ENCODE results near the gene PSD2. TPM values are rescaled to one million over a fixed set of nuclear protein-coding genes. Genes with fewer than 3 reads are reported as not detected.

Gene PSD2
- total and polyA plus RNA-seq, 7 donors, result 0.01 to 0.37 (median 0.04) TPM; not detected in 2

DNA sequence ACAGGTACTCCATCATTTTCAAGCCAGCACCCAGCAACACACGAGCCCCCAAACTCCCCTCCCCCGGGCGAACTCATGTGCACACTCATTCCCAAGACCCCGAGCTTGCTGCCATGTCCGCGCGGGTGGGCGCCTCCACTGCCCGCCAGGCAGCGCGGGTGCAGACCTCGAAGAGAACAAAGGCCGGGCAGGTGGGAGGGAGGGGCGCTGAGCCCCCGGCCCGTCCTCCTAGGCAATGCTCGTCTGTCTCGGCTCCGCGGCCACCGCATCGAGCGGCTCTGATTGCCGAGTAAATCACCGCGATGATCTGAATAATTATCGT, 47.1 kb upstream of the PSD2 start:
- Histone ChIP-seq H3K4me3 (no peak overlapping the region), H3K4me1 (peaks cover 27% of the 10 kb centered on the region), H3K9me3 (no peaks in the 10 kb centered on the region), H3K27me3 (ENCODE audit: insufficient read depth in 3 of 3, low read length in 2 of 3) (peaks cover 0 to 29% (median 13%) of the 10 kb centered on the region in 3 donors), H3K27ac (no peak overlapping the region), H3K36me3 (ENCODE audit: insufficient read depth in 1 of 2, low read depth in 1 of 2) (no peaks in the 10 kb centered on the region)
- ATAC-seq (no peak), DNase-seq (no peak)
- intact Hi-C loops (cut with DNase I), result loop anchor here in 1 of 2 donors (5.0 kb wide), 1 partner anchor 36 kb away; no protein-coding TSS in a partner anchor
- WGBS, 3 donors, result 46 to 57% (median 56%) methylated on average over 27 of the region's 27 CpGs
- TF ChIP-seq, protein P1, sequence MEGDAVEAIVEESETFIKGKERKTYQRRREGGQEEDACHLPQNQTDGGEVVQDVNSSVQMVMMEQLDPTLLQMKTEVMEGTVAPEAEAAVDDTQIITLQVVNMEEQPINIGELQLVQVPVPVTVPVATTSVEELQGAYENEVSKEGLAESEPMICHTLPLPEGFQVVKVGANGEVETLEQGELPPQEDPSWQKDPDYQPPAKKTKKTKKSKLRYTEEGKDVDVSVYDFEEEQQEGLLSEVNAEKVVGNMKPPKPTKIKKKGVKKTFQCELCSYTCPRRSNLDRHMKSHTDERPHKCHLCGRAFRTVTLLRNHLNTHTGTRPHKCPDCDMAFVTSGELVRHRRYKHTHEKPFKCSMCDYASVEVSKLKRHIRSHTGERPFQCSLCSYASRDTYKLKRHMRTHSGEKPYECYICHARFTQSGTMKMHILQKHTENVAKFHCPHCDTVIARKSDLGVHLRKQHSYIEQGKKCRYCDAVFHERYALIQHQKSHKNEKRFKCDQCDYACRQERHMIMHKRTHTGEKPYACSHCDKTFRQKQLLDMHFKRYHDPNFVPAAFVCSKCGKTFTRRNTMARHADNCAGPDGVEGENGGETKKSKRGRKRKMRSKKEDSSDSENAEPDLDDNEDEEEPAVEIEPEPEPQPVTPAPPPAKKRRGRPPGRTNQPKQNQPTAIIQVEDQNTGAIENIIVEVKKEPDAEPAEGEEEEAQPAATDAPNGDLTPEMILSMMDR (IDR thresholded peaks at IDR 0.05), result no peak

DNA sequence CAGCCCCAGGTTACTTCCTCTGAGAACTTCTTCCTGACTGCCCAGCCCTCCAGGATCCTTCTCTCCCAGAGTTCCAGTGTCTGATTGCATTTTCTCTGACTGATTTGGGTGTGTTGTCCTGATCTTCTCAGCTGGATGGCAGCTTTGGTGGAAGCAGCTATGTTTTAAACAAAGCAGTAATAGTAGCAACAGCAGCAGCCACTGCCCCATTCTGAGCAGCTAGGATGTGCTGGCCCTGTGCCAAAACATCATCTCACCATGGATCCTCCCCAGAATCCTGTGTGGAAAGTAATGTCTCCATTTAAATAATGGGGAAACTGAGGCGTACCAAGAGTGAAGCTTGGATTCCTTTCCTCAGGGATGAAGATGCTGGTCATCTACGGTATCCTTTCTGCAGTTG, 46.4 kb upstream of the PSD2 start:
- intact Hi-C loops (cut with DNase I), result loop anchor here in 1 of 2 donors (5.0 kb wide), 1 partner anchor 37 kb away; no protein-coding TSS in a partner anchor
- no peaks in the 10 kb centered on the region for H3K9me3 ChIP-seq
- ATAC-seq (no peak), DNase-seq (no peak)
- no peaks in the 10 kb centered on the region for H3K36me3 ChIP-seq (ENCODE audit: insufficient read depth in 1 of 2, low read depth in 1 of 2)
- H3K4me1 ChIP-seq, result peaks cover 27% of the 10 kb centered on the region
- H3K27me3 ChIP-seq (ENCODE audit: insufficient read depth in 3 of 3, low read length in 2 of 3), result peaks cover 0 to 35% (median 14%) of the 10 kb centered on the region in 3 donors
- TF ChIP-seq, protein P1 (IDR thresholded peaks at IDR 0.05), result no peak
- 77 to 91% (median 87%) methylated on average over 2 of the region's 2 CpGs for WGBS, 3 donors
- H3K4me3 ChIP-seq, result no peak overlapping the region
- no peak overlapping the region for H3K27ac ChIP-seq

DNA sequence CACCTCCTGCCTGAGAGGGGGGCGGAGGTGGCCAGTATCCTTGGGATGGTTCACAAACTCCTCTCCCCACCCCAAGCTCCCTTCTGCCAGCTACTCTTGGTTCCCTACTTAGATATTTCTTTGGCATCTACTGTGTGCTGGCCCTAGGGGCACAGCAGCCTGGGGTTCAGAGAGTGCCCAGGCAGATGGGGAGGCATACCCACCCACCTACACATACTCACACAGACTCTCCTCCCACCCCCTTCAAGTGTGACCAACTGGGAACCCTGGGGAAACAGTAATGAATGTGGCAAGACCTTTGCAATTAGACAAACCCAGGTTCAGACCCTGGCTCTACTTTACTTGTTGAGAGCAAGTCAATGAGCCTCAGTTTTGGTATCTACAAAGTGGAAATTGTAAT, 44.4 kb upstream of the PSD2 start:
- Histone ChIP-seq H3K9me3 (no peaks in the 10 kb centered on the region), H3K27me3 (ENCODE audit: insufficient read depth in 3 of 3, low read length in 2 of 3) (peaks cover 0 to 55% (median 24%) of the 10 kb centered on the region in 3 donors), H3K36me3 (ENCODE audit: insufficient read depth in 1 of 2, low read depth in 1 of 2) (no peaks in the 10 kb centered on the region), H3K4me1 (peaks cover 25% of the 10 kb centered on the region), H3K4me3 (no peak overlapping the region), H3K27ac (no peak overlapping the region)
- no peak for ATAC-seq
- DNase-seq, result no peak
- WGBS, 3 donors, result 80 to 100% (median 97%) methylated on average over 1 of the region's 1 CpG
- intact Hi-C loops (cut with DNase I), result no loop called here
- TF ChIP-seq, protein P1 (IDR thresholded peaks at IDR 0.05), result no peak

DNA sequence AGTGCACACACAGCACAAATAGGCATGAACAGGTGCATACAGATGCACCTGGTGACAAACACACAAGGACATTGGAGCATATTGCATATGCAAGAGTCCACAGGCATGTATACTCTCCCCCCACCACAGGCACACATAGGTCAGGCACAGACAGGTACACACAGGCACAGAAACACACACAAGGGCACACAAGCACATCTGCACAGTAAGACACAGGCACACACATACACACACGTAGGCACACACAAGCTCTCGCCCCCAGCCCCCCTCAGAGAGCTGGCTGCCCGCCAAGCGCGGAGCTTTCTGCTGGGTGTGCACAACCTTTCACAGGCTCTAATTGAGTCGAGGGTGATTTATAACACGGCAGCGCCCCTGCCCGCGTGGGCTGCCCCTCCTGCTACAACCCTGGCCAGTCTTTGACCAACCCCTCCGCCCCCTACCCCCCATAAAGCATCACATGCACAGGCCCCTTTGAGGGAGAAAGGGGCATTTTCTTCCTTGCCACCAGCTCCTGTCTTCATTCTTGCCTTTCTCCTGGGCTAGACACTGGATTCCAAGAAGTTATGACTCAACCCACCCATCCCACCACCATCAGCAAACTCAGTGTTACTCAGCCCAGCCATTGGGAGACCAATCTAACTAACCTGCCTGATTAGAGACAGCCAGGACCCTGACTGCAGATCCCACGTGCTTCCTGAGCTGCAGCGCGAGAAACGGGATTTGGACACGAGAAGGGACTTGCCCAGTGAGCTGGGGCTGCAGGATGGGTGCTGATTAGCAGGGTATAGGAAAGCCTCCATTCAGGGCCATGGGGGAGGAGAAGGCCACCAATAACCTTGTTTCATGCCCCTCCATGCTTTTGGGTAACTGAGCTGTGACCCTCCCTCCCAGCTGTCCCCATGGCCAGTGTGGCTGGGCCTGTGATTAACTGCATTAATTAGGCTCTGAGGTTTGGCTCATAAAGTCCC, 42.8 kb upstream of the PSD2 start:
- no peak for DNase-seq
- TF ChIP-seq, protein P1 (IDR thresholded peaks at IDR 0.05), result no peak
- WGBS, 3 donors, result 40 to 43% (median 42%) methylated on average over 16 of the region's 16 CpGs

More for the DNA sequence above, 42.8 kb upstream of the PSD2 start:
- Histone ChIP-seq H3K9me3 (no peaks in the 10 kb centered on the region), H3K27ac (no peak overlapping the region), H3K4me1 (peaks cover 9% of the 10 kb centered on the region), H3K27me3 (ENCODE audit: insufficient read depth in 3 of 3, low read length in 2 of 3) (peaks cover 0 to 46% (median 18%) of the 10 kb centered on the region in 3 donors), H3K4me3 (no peak overlapping the region), H3K36me3 (ENCODE audit: insufficient read depth in 1 of 2, low read depth in 1 of 2) (no peaks in the 10 kb centered on the region)
- ATAC-seq, result no peak
- intact Hi-C loops (cut with DNase I), result no loop called here

Measured in psoas muscle (tissue), 8 donors.